ENCODE measurements around the gene HAX1.

The HAX1 gene

GRCh38 chr1:154272217-154272998, at the start of gene HAX1 (continued):
- TF ChIP-seq ZNF501 (tag by site-specific recombination; IDR thresholded peaks at IDR 0.05) = peak; percentile 93
- TF ChIP-seq ZNF114 (tag by site-specific recombination; IDR thresholded peaks at IDR 0.05) = no peak
- TF ChIP-seq ZBTB26 (tag by site-specific recombination; optimal IDR thresholded peaks at IDR 0.05) = no peak
- TF ChIP-seq GLI2 (tag by site-specific recombination; IDR thresholded peaks at IDR 0.05; ENCODE audit: borderline replicate concordance, low read depth) = no peak
- no peak for TF ChIP-seq FEZF1 (tag by site-specific recombination; IDR thresholded peaks at IDR 0.05)

- Histone ChIP-seq H3K27ac (ENCODE audit: extremely low read depth, low read depth, low read length) (no peak overlapping the region), H3K4me3 (ENCODE audit: low read depth, low read length) (no peak overlapping the region; the same call in 1 of the 2 replicates), H3K9me3 (ENCODE audit: control insufficient read depth, insufficient read depth, low read depth, low read length) (no peaks in the 10 kb centered on the region), H3K4me1 (ENCODE audit: control insufficient read depth, insufficient read depth, low read length) (no peaks in the 10 kb centered on the region), H3K36me3 (ENCODE audit: control insufficient read depth in 2 of 2, insufficient read depth in 1 of 2, low read length in 2 of 2) (peaks cover 31 to 61% of the 10 kb centered on the region in 2 experiments)
- CTCF ChIA-PET = interaction anchor here (0.6 to 2.5 kb wide), 4 partner anchors 24 to 254 kb away, joined by 3 to 8 read pairs (median 4); no protein-coding TSS in a partner anchor
- no peak for TF ChIP-seq ZNF19 (tag by site-specific recombination; IDR thresholded peaks at IDR 0.05; ENCODE audit: low read depth)
- peak; percentile 89; the same call in 1 of the 2 replicates for TF ChIP-seq SCRT1 (tag by site-specific recombination; IDR thresholded peaks at IDR 0.05; ENCODE audit: borderline replicate concordance)
- peak; percentile 94 for TF ChIP-seq SCRT2 (tag by site-specific recombination; IDR thresholded peaks at IDR 0.05)
- no peak for TF ChIP-seq SP7 (tag by site-specific recombination; IDR thresholded peaks at IDR 0.05)
- TF ChIP-seq PRDM1 (tag by site-specific recombination; IDR thresholded peaks at IDR 0.05) = peak; percentile 67
- TF ChIP-seq ZNF184 (tag by site-specific recombination; IDR thresholded peaks at IDR 0.05) = no peak
- TF ChIP-seq ZFP69B (tag by site-specific recombination; IDR thresholded peaks at IDR 0.05) = no peak
- POLR2A ChIA-PET = no interaction called here
These were observed 49.5 kb upstream of the HAX1 start for GRCh38 chr1:154222918-154223317.

DNA sequence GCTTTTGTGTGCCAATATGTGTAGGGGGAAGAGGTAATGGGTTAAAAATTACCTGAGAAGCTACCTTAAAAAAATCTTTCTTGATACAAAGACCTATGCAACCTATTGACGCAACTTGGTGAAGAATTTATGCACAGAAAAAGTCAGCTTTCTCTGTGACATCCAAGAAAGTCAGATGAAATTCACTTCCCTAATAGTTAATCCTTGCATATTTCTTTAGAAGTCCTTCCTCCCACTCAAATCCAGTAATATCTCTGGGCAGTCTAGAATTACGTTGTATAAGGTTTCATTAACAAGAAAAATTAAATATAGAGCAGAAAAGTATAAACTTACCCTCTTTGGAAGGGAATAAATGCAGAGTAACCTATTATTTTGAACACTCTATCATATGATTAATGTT, 48.8 kb upstream of the HAX1 start:
- ChIA-PET POLR2A (interaction anchor here (1.0 kb wide), 1 partner anchor 24 kb away, joined by 3 read pairs; no protein-coding TSS in a partner anchor), CTCF (interaction anchor here (0.7 to 2.5 kb wide), 2 partner anchors 24 to 48 kb away, joined by 3 to 8 read pairs; no protein-coding TSS in a partner anchor)
- Histone ChIP-seq H3K9me3 (ENCODE audit: control insufficient read depth, insufficient read depth, low read depth, low read length) (no peaks in the 10 kb centered on the region), H3K27ac (ENCODE audit: extremely low read depth, low read depth, low read length) (no peak overlapping the region), H3K36me3 (ENCODE audit: control insufficient read depth in 2 of 2, insufficient read depth in 1 of 2, low read length in 2 of 2) (peaks cover 28 to 61% of the 10 kb centered on the region in 2 experiments), H3K4me3 (ENCODE audit: low read depth, low read length) (no peak overlapping the region), H3K4me1 (ENCODE audit: control insufficient read depth, insufficient read depth, low read length) (no peaks in the 10 kb centered on the region)
- TF ChIP-seq PRDM6 (tag by site-specific recombination; IDR thresholded peaks at IDR 0.05) (0 out of 2 replicates have a peak, but pooled peaks have one; percentile 19), ZNF544 (tag by site-specific recombination; IDR thresholded peaks at IDR 0.05) (no peak)

- H3K4me3 ChIP-seq (ENCODE audit: low read depth, low read length) = no peak overlapping the region
- no peak overlapping the region for H3K27ac ChIP-seq (ENCODE audit: extremely low read depth, low read depth, low read length)
- no peaks in the 10 kb centered on the region for H3K9me3 ChIP-seq (ENCODE audit: control insufficient read depth, insufficient read depth, low read depth, low read length)
- CTCF ChIA-PET = interaction anchor here (0.8 kb wide), 1 partner anchor 34 kb away, joined by 4 read pairs; no protein-coding TSS in a partner anchor
- H3K36me3 ChIP-seq (ENCODE audit: control insufficient read depth in 2 of 2, insufficient read depth in 1 of 2, low read length in 2 of 2) = peaks cover 39 to 68% of the 10 kb centered on the region in 2 experiments
- POLR2A ChIA-PET = no interaction called here
- H3K4me1 ChIP-seq (ENCODE audit: control insufficient read depth, insufficient read depth, low read length) = no peaks in the 10 kb centered on the region
- TF ChIP-seq ATF2 (tag by site-specific recombination; IDR thresholded peaks at IDR 0.05; ENCODE audit: low read depth) (no peak), ZNF629 (tag by site-specific recombination; IDR thresholded peaks at IDR 0.05) (no peak), ZNF398 (tag by site-specific recombination; IDR thresholded peaks at IDR 0.05) (no peak), ZNF114 (tag by site-specific recombination; IDR thresholded peaks at IDR 0.05) (no peak), ZNF248 (tag by site-specific recombination; IDR thresholded peaks at IDR 0.05) (no peak), ZNF423 (tag by site-specific recombination; IDR thresholded peaks at IDR 0.05) (no peak), ZNF747 (tag by site-specific recombination; IDR thresholded peaks at IDR 0.05) (no peak), ZNF341 (tag by site-specific recombination; IDR thresholded peaks at IDR 0.05; ENCODE audit: low read depth) (no peak), ZNF174 (tag by site-specific recombination; IDR thresholded peaks at IDR 0.05) (no peak), TCF7L2 (IDR thresholded peaks at IDR 0.05; ENCODE audit: borderline replicate concordance, low read depth, low read length) (no peak), ZNF37A (tag by site-specific recombination; IDR thresholded peaks at IDR 0.05) (no peak)
These were observed 47.1 kb upstream of the HAX1 start for GRCh38 chr1:154225370-154225769.

All from HEK293 (cell line).